SU-DHL-6 (cell line): Measurements from ENCODE around the gene ITPR2.

Source experiments
- CTCF ChIP-seq: fragments of 200-600 bp; sonication (generic); IDR thresholded peaks from one replicate; pipeline ENCODE4 v1.5.1; 2017; ENCODE audit warnings: antibody characterized with exemption, mild to moderate bottlenecking, low read length, moderate library complexity; ENCODE audit not compliant: insufficient read depth, poor library complexity, severe bottlenecking
- EZH2phosphoT487 ChIP-seq: fragments of 200-600 bp; sonication (generic), shearing (Covaris generic); conservative IDR thresholded peaks from 2 replicates; pipeline ENCODE4 v1.6.1; 2018; ENCODE audit warnings: mild to moderate bottlenecking, antibody characterized with exemption, low read length, moderate library complexity, mixed read lengths

DNA sequence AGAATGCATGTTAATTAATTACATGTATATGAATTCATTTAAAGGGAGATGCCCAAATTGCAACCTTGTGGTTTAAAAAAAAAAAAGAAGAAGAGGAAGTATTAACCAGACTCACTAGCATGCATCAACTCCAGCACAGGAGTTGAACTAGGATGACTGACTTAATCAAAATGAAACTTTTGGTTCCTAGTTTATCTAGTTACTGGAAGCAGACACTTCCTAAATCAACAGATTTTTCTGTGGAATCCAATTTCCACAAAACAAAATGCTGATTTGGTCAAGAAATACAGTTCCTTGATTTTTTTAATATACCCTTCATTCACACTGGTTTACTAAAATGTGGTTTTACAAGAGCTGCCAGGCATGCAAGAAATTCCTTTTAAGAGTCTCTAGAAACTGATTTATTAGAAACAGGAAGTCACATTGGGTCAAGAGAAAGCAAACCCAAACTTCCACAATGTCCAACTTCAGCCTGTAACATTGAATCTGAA is 41.6 kb downstream of the ITPR2 start:
- TF ChIP-seq CTCF: no peak
- no peak for TF ChIP-seq EZH2phosphoT487
